Measurements from ENCODE around the gene LAMB4.

Gene LAMB4

GRCh38 chr7:108138911-108139310, 8.8 kb upstream of the LAMB4 start:
- no peak for DNase-seq

- DNase-seq, result no peak
Measured at GRCh38 chr7:108137993-108138392, 7.8 kb upstream of the LAMB4 start.

- DNase-seq, result no peak
Measured at GRCh38 chr7:108137040-108137439, 6.9 kb upstream of the LAMB4 start.

GRCh38 chr7:108136191-108136688, 6.1 kb upstream of the LAMB4 start:
- no peak for DNase-seq

- no peak for DNase-seq
Measured at GRCh38 chr7:108135446-108136190, 5.5 kb upstream of the LAMB4 start.

- DNase-seq, result no peak
Measured at GRCh38 chr7:108134486-108134885, 4.3 kb upstream of the LAMB4 start.

- no peak for DNase-seq
Measured at GRCh38 chr7:108132551-108133265, 2.5 kb upstream of the LAMB4 start.

- DNase-seq, result no peak
Measured at GRCh38 chr7:108129018-108129965, 869 bp downstream of the LAMB4 start.

GRCh38 chr7:108128514-108128913, 1.6 kb downstream of the LAMB4 start:
- no peak for DNase-seq

- DNase-seq, result no peak
Measured at GRCh38 chr7:108127461-108127860, 2.7 kb downstream of the LAMB4 start.

- DNase-seq, result no peak
Measured at GRCh38 chr7:108124820-108125219, 5.3 kb downstream of the LAMB4 start.

GRCh38 chr7:108122181-108122580, 8.0 kb downstream of the LAMB4 start:
- DNase-seq, result no peak

GRCh38 chr7:108120933-108121332, 9.2 kb downstream of the LAMB4 start:
- no peak for DNase-seq

- no peak for DNase-seq
Measured at GRCh38 chr7:108120196-108120595, 10.0 kb downstream of the LAMB4 start.

- DNase-seq, result no peak
Measured at GRCh38 chr7:108118959-108119358, 11.2 kb downstream of the LAMB4 start.

- DNase-seq, result no peak
Measured at GRCh38 chr7:108114117-108114841, 15.9 kb downstream of the LAMB4 start.

GRCh38 chr7:108112683-108113082, 17.5 kb downstream of the LAMB4 start:
- DNase-seq, result no peak

GRCh38 chr7:108109221-108109908, 20.8 kb downstream of the LAMB4 start:
- no peak for DNase-seq

- DNase-seq, result no peak
Measured at GRCh38 chr7:108108131-108108530, 22.0 kb downstream of the LAMB4 start.

- no peak for DNase-seq
Measured at GRCh38 chr7:108104324-108104723, 25.8 kb downstream of the LAMB4 start.

GRCh38 chr7:108103558-108104298, 26.4 kb downstream of the LAMB4 start:
- no peak for DNase-seq
